ENCODE measurements around the gene SCG3.

DNA sequence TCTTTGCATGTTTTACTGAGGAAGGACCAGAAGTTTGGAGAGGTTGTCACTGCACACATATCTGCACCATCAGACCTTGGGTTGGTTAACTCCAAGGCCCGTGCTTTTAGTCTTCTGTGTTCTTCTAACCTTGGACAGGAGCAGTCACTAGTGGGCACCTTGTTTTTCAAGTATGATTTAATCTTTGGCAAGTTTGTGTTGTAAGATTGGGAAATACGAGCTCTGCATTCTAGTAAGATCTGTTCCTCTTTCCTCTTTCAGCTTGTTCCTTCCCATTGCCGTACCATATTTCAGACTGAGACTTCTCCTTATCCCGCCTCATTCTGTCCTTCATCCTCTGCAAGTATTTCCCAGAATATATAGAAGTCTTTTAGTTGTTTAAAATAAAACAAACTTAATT, 75.2 kb downstream of the SCG3 start:
- TF ChIP-seq, protein P1, sequence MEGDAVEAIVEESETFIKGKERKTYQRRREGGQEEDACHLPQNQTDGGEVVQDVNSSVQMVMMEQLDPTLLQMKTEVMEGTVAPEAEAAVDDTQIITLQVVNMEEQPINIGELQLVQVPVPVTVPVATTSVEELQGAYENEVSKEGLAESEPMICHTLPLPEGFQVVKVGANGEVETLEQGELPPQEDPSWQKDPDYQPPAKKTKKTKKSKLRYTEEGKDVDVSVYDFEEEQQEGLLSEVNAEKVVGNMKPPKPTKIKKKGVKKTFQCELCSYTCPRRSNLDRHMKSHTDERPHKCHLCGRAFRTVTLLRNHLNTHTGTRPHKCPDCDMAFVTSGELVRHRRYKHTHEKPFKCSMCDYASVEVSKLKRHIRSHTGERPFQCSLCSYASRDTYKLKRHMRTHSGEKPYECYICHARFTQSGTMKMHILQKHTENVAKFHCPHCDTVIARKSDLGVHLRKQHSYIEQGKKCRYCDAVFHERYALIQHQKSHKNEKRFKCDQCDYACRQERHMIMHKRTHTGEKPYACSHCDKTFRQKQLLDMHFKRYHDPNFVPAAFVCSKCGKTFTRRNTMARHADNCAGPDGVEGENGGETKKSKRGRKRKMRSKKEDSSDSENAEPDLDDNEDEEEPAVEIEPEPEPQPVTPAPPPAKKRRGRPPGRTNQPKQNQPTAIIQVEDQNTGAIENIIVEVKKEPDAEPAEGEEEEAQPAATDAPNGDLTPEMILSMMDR (IDR thresholded peaks at IDR 0.05), result no peak
- no peak for TF ChIP-seq POLR2A (IDR thresholded peaks at IDR 0.05)
